ENCODE results near the gene CRACR2B. TPM values are rescaled to one million over a fixed set of nuclear protein-coding genes. Genes with fewer than 3 reads are reported as not detected.

Gene CRACR2B
- total RNA-seq, 1 donor from 2014 or later = 34.3 TPM

GRCh38 chr11:837990-838307, 10.2 kb downstream of the CRACR2B start:
- ATAC-seq = no peak
- Histone ChIP-seq H3K27me3 (no peaks in the 10 kb centered on the region), H3K4me3 (no peak overlapping the region), H3K4me1 (peaks cover 44% of the 10 kb centered on the region), H3K9me3 (no peaks in the 10 kb centered on the region), H3K36me3 (peaks cover 50% of the 10 kb centered on the region), H3K27ac (peak overlapping the region; percentile 4)
- intact Hi-C loops (cut with DNase I) = no loop called here
- no peak for TF ChIP-seq CTCF (IDR thresholded peaks at IDR 0.05)
- DNase-seq = no peak

GRCh38 chr11:838441-839279, 10.9 kb downstream of the CRACR2B start:
- Histone ChIP-seq H3K9me3 (no peaks in the 10 kb centered on the region), H3K36me3 (peaks cover 50% of the 10 kb centered on the region), H3K4me3 (no peak overlapping the region), H3K4me1 (peaks cover 44% of the 10 kb centered on the region), H3K27me3 (no peaks in the 10 kb centered on the region), H3K27ac (no peak overlapping the region)
- no peak for TF ChIP-seq CTCF (IDR thresholded peaks at IDR 0.05)
- no peak for DNase-seq
- intact Hi-C loops (cut with DNase I) = no loop called here
- ATAC-seq = no peak

- Histone ChIP-seq H3K4me3 (no peak overlapping the region), H3K27me3 (no peaks in the 10 kb centered on the region), H3K36me3 (peaks cover 50% of the 10 kb centered on the region), H3K27ac (no peak overlapping the region), H3K9me3 (no peaks in the 10 kb centered on the region), H3K4me1 (peaks cover 39% of the 10 kb centered on the region)
- ATAC-seq = no peak
- DNase-seq = no peak
- TF ChIP-seq CTCF (IDR thresholded peaks at IDR 0.05) = no peak
- intact Hi-C loops (cut with DNase I) = no loop called here
Measured at GRCh38 chr11:839280-839623, 11.5 kb downstream of the CRACR2B start.

GRCh38 chr11:839875-840617, 12.3 kb downstream of the CRACR2B start:
- H3K36me3 ChIP-seq = peaks cover 50% of the 10 kb centered on the region
- no peaks in the 10 kb centered on the region for H3K27me3 ChIP-seq
- DNase-seq (no peak), ATAC-seq (no peak)
- peaks cover 33% of the 10 kb centered on the region for H3K4me1 ChIP-seq
- peak; percentile 22 for TF ChIP-seq CTCF (IDR thresholded peaks at IDR 0.05)
- no peak overlapping the region for H3K27ac ChIP-seq
- intact Hi-C loops (cut with DNase I) = no loop called here
- H3K9me3 ChIP-seq = no peaks in the 10 kb centered on the region
- H3K4me3 ChIP-seq = peak overlapping the region; percentile 100

GRCh38 chr11:841981-842369, 14.3 kb downstream of the CRACR2B start:
- peak overlapping the region; percentile 97 for H3K27ac ChIP-seq
- no peaks in the 10 kb centered on the region for H3K9me3 ChIP-seq
- no peak for DNase-seq
- peaks cover 38% of the 10 kb centered on the region for H3K36me3 ChIP-seq
- no peak for TF ChIP-seq CTCF (IDR thresholded peaks at IDR 0.05)
- H3K27me3 ChIP-seq = no peaks in the 10 kb centered on the region
- peak; percentile 0 for ATAC-seq
- peaks cover 48% of the 10 kb centered on the region for H3K4me1 ChIP-seq
- intact Hi-C loops (cut with DNase I) = no loop called here
- H3K4me3 ChIP-seq = peak overlapping the region; percentile 100
